ENCODE measurements around the gene PLBD2. TPM values are rescaled to one million over a fixed set of nuclear protein-coding genes. Genes with fewer than 3 reads are reported as not detected.

Gene PLBD2
- total and polyA plus RNA-seq, 9 of the 15 experiments (the other 6 are each of a cell fraction or from before 2014, with no cell fraction given) = 2.4 to 37.4 (median 6.0) TPM

DNA sequence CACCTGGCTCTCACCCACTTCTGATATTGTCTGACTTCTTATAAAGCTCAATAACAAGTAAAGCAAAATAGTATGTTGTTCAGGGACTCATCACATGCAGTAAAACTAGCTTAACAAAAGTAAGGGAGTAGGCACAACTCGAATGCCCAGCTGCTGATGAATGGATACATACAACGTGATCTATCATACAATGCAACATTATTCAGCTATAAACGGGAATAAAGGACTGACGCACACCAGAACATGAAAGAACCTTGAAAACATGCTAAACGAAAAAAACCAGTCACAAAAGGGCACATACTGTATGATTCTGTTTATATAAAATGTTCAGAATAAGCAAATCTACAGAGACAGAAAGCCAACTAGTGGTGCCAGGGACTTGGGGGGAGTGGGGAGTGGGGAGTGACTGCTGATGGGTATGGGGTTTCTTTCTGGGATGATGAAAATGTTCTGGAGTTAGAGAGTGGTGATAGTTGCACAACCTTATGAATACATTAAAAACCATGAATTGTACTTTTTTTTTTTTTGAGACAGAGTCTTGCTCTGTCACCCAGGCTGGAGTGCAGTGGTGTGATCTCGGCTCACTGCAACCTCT lies 11.1 kb downstream of the PLBD2 start:
- H3K27ac ChIP-seq (ENCODE audit: extremely low read depth, low read depth, low read length) = no peak overlapping the region
- no peak overlapping the region for H2AFZ ChIP-seq (ENCODE audit: low read depth, low read length)
- ATAC-seq (no peak), FAIRE-seq (no peak), DNase-seq (ENCODE audit: extremely low read depth in 1 of 4, low spot score in 3 of 4) (no peak)
- H3K9me3 ChIP-seq (replicated peaks; ENCODE audit: control insufficient read depth, insufficient read depth, low read depth, low read length) = no peaks in the 10 kb centered on the region
- H3K4me2 ChIP-seq (ENCODE audit: insufficient read depth, low read length) = no peak overlapping the region
- H3K9ac ChIP-seq (ENCODE audit: insufficient read depth in 1 of 2, low read depth in 2 of 2, low read length in 2 of 2) = no peak overlapping the region
- 0 out of 2 replicates have a peak, but pooled peaks cover 3% of the 10 kb centered on the region for H4K20me1 ChIP-seq (replicated peaks; ENCODE audit: control insufficient read depth, insufficient read depth, low read length)
- H3K27me3 ChIP-seq (ENCODE audit: control insufficient read depth in 2 of 2, insufficient read depth in 2 of 2, low read length in 2 of 2) = no peaks in the 10 kb centered on the region
- no peak for TF ChIP-seq ZNF696 (CRISPR knock-in tag; conservative IDR thresholded peaks at IDR 0.05)
- peak; percentile 36; the same call in 1 of the 2 replicates for TF ChIP-seq CEBPB (tag; IDR thresholded peaks at IDR 0.05)
- no peaks in the 10 kb centered on the region; a peak in 1 of 5 replicates for H3K4me1 ChIP-seq (replicated peaks in 1 of 2; ENCODE audit: control insufficient read depth in 2 of 2, insufficient read depth in 2 of 2, low read length in 2 of 2)
- intact Hi-C loops (cut with micrococcal nuclease) (no loop called here), in situ Hi-C loops (cut with MboI) (no loop called here)
- WGBS (ENCODE audit: insufficient coverage, low coverage, missing lambda C conversion rate) = 63% methylated on average over 6 of the region's 6 CpGs
- POLR2A ChIA-PET = no interaction called here
- no peak overlapping the region for H3K4me3 ChIP-seq
- H3K79me2 ChIP-seq (ENCODE audit: control insufficient read depth, insufficient read depth, low read length) = no peaks in the 10 kb centered on the region
- no peaks in the 10 kb centered on the region for H3K9me1 ChIP-seq (ENCODE audit: control insufficient read depth, insufficient read depth, low read length)
- BruUV-seq (replicated peaks) = no TSS peak
- peaks cover 47% of the 10 kb centered on the region; the same call in 2 of the 3 replicates for H3K36me3 ChIP-seq (ENCODE audit: control insufficient read depth, insufficient read depth, low read length)
- CTCF ChIA-PET (ENCODE audit: low intra/inter-chr PET ratio) = no interaction called here

DNA sequence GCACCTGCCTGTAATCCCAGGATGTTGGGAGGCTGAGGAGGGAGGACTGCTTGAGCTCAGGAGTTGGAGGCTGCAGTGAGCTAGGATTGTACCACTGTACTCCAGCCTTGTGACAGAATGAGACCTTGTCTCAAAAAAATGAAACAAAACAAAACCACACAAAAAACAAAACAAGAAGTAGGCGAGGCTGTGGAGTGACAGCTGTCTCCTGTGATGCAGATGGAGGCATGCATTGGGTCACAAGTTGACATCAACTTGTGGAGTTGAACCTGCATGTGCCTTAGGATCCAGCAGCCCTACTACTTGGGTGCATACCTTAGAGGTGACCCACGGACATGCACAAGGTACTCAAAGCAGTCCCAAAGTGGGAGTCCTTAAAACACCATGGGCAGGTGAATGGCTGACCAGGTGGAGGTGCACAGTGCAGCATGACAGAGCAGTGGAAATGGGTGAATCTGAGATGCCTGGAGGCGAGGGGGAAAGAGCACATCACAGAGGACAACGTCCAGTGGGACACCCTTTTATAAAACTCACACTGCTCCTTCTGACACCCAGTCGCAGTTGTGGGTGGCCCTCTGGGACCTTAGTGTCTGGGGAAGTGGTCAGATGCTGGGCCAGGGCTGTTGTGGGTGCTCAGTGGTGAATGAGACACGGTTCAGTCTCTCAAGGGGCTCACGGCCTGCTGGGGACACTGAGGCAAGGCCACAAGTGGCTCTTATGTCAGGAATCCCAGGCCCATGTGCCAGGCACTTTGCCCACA lies 12.7 kb downstream of the PLBD2 start:
- POLR2A ChIA-PET = interaction anchor here (0.8 kb wide), 1 partner anchor 184 kb away, joined by 4 read pairs; no protein-coding TSS in a partner anchor
- TF ChIP-seq PCBP1 (IDR thresholded peaks at IDR 0.05; ENCODE audit: low read depth, low read length, poor library complexity, severe bottlenecking) (no peak), STAT5A (IDR thresholded peaks at IDR 0.05; ENCODE audit: borderline replicate concordance, low read length) (no peak), ZZZ3 (IDR thresholded peaks at IDR 0.05) (no peak), KAT2B (IDR thresholded peaks at IDR 0.05; ENCODE audit: low read depth, low read length) (no peak), RHOXF2B (CRISPR knock-in tag; conservative IDR thresholded peaks at IDR 0.05) (no peak), ZBTB1 (CRISPR knock-in tag; IDR thresholded peaks at IDR 0.05; ENCODE audit: borderline replicate concordance, low read depth) (no peak)
- TF ChIP-seq, protein P1, sequence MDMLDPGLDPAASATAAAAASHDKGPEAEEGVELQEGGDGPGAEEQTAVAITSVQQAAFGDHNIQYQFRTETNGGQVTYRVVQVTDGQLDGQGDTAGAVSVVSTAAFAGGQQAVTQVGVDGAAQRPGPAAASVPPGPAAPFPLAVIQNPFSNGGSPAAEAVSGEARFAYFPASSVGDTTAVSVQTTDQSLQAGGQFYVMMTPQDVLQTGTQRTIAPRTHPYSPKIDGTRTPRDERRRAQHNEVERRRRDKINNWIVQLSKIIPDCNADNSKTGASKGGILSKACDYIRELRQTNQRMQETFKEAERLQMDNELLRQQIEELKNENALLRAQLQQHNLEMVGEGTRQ (CRISPR knock-in tag; IDR thresholded peaks at IDR 0.05) = no peak
- TF ChIP-seq, protein P2, sequence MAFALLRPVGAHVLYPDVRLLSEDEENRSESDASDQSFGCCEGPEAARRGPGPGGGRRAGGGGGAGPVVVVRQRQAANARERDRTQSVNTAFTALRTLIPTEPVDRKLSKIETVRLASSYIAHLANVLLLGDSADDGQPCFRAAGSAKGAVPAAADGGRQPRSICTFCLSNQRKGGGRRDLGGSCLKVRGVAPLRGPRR (CRISPR knock-in tag; IDR thresholded peaks at IDR 0.05) = no peak

More for the DNA sequence above, 12.7 kb downstream of the PLBD2 start:
- FAIRE-seq (no peak), DNase-seq (ENCODE audit: extremely low read depth in 1 of 4, low spot score in 3 of 4) (no peak), ATAC-seq (no peak)
- peaks cover 52% of the 10 kb centered on the region; the same call in 2 of the 3 replicates for H3K36me3 ChIP-seq (ENCODE audit: control insufficient read depth, insufficient read depth, low read length)
- no peaks in the 10 kb centered on the region for H3K9me3 ChIP-seq (replicated peaks; ENCODE audit: control insufficient read depth, insufficient read depth, low read depth, low read length)
- no peaks in the 10 kb centered on the region; a peak in 1 of 5 replicates for H3K4me1 ChIP-seq (replicated peaks in 1 of 2; ENCODE audit: control insufficient read depth in 2 of 2, insufficient read depth in 2 of 2, low read length in 2 of 2)
- no peak overlapping the region for H3K4me2 ChIP-seq (ENCODE audit: insufficient read depth, low read length)
- no peaks in the 10 kb centered on the region for H3K9me1 ChIP-seq (ENCODE audit: control insufficient read depth, insufficient read depth, low read length)
- H3K9ac ChIP-seq (ENCODE audit: insufficient read depth in 1 of 2, low read depth in 2 of 2, low read length in 2 of 2) = 0 out of 4 replicates have a peak overlapping the region, but pooled peaks of 1 of the 2 experiments have one; percentile 3
- no peak overlapping the region for H3K27ac ChIP-seq (ENCODE audit: extremely low read depth, low read depth, low read length)
- no peak overlapping the region for H3K4me3 ChIP-seq
- H4K20me1 ChIP-seq (replicated peaks; ENCODE audit: control insufficient read depth, insufficient read depth, low read length) = 0 out of 2 replicates have a peak, but pooled peaks cover 3% of the 10 kb centered on the region
- H3K27me3 ChIP-seq (ENCODE audit: control insufficient read depth in 2 of 2, insufficient read depth in 2 of 2, low read length in 2 of 2) = no peaks in the 10 kb centered on the region
- intact Hi-C loops (cut with micrococcal nuclease) (no loop called here), in situ Hi-C loops (cut with MboI) (no loop called here)
- BruUV-seq (replicated peaks) = no TSS peak
- H3K79me2 ChIP-seq (ENCODE audit: control insufficient read depth, insufficient read depth, low read length) = no peaks in the 10 kb centered on the region
- CTCF ChIA-PET (ENCODE audit: low intra/inter-chr PET ratio) = no interaction called here
- 51% methylated on average over 7 of the region's 7 CpGs for WGBS (ENCODE audit: insufficient coverage, low coverage, missing lambda C conversion rate)
- no peak overlapping the region for H2AFZ ChIP-seq (ENCODE audit: low read depth, low read length)

Measured in K562 (cell line).